Non-pigmented ciliary epithelial cell (primary cell): Measurements from ENCODE around the gene ZBTB32.
A peak's percentile ranks its signal among the peaks of the same experiment; 100 is the strongest.

Experiments used
- DNase-seq: peaks from one replicate; pipeline ENCODE4 v3.0.0-alpha.2; 2010; ENCODE audit warnings: low read depth

ZBTB32 gene

GRCh38 chr19:35753634-35754369 lies 49.4 kb downstream of the ZBTB32 start:
- DNase-seq: no peak

DNA sequence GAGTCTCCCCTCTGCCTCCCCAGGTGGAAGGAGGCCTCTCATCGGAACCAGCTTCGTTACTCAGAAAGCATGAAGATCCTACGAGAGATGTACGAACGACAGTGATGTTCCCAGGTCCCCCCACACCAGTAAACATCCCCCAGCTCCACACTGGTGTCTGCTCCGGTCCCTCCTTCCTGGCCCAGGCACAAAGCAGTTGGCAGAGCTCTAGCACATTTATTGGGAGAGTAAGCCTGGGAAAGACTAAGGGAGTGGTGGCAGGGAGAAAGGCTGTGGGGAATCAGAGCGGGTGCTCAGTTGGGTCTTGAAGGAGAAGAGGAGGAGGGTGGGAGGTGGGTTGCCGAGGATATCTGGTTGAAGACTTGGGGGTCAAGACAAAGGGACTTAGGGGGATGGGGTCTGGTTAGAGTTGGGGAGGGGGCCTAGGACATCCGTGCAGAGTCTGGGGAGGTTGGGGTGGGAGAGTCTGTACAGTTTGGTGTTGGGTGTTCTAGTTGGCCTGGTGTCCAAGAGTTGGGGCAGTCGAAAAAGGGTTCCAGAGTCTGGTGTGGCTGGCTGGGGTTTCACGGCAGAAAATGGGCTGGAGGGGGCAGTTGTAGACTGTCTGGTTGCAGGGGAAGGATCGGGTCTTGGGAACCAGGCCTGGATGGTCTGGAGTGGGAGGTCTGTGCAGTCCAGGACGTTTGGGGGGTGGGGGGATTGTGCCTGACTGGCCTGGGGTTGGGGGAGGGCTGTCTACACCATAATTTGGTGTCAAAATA lies 50.2 kb downstream of the ZBTB32 start:
- DNase-seq: no peak

- no peak for DNase-seq
Measured at GRCh38 chr19:35755131-35755549, 50.8 kb downstream of the ZBTB32 start.

DNA sequence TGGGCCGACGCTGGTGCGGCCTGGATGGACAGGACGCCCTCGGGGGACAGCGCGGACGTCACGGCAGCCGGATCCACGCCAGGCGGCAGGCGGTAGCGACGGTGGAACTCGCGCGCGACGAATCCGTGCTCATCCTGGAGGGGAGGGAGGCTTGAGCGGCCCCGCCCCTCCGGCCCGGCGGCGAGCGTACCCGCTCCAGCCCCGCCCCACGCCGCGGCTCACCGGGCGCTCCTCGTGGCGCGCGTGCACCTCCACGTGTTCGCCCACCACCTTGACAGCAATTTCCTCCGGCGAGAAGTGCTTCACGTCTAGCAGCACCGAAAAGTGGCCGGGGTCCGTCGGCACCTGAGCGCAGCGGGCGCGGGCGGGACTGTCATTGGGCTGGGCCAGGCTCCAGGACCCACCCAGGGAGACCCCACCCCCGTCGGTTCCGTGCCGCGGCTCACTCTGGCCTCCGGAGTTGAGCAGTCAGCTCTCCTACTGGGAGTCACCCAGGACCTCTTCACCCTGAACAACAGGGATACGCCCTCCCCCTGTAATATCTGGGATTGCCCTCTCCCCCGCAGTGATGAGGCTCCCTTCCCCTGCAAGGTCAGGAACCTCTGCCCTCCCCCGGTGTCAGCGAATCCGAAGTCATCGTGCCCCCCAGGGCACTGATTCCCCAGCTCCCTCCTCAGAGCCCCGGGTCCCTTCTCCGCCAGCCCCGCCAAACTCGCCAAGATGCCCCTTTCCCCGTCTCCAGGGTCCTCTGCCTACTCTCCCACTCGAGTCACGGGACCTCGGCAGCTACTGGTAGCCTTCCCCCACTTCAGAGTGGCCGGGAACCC lies 51.4 kb downstream of the ZBTB32 start:
- DNase-seq: no peak

DNA sequence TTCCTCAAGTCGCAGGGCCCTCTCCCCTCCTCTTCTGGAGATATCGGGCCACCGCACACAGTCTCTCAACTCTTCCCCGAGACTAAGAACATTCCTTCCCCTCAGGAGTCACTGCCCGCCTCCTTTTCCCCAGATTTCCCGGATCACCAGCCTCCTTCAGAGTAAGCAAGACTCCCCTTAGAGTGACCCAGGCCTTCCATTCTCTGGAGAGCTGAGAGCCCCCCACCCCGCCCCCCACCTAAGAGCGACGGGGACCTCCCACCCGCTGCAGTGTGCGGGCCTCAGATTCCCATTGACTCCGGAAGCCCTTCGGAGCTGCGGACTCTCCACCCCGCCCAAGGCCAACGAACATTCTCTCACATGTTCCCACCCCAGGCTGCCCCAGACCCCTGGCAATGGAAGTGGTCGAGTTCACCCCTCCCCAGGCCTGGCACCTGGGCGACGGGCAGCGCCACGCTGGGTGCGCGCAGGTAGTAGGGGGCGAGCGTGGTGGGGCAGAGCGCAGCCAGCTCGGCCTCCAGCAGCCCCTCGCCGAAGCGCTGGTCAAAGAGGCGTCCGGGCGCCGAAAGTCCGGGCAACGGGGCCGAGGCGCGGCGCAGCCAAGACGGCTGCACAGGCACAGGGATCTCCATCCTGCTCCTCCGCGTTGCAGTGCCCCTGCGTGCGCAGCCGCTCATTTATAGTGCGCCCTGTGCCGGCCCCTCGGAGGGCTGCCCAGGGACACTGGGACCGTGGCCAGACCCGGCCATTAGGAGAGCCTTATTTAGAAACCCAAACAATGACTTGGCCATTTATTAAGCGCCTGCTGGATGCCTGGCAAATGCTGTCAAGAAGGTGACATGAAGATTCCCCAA lies 52.2 kb downstream of the ZBTB32 start, which contains the start of gene HSPB6:
HSPB6 (minus strand) TSS at position 653 of the 854 bp plus-strand sequence; CDS start at position 632, 21 bp downstream.
- DNase-seq: no peak

GRCh38 chr19:35757231-35757748 lies 52.9 kb downstream of the ZBTB32 start:
- DNase-seq: peak; percentile 76

DNA sequence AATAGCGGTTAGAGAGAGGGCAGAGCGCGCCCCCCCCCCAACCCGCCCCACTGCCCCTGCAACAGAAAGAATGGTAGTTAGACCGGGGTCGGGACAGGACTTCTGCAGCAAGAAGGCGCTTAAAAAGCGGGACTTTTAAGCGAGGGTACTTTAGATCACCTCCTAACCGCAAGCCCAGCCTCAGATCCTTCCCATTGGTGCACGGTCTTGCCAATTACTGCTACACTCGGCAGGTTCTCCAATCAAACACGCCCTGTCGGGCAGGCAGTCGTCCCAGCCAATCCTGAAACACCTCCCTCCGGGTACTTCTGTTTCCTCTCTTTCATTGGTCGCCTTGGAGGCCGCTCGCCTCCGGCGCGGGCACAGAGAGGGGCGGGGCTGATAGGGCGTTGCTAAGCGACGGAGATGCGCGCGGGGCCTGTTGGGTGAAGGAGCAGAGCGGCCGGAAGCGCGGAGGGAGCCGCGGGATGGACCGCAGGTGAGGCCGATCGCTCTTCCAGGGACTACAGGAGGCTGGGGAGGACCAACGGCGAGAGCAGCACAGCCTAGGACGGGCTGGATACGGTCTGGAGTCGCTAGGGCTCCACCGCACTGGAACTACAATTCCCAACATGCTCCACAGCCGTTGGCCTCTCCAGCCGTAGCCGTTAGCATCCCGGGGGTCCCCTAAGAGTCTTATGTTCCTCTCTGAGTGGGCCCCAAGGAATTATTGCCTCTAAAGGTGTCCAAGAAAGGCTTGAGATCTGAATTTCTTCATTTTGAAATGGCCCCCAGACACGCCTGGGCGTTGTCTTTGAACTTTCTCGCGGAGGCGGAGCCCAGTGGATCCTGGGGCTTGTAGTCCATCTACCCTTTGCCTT lies 53.6 kb downstream of the ZBTB32 start, which contains the start of gene PROSER3:
PROSER3 (plus strand) TSS at position 428 of the 860 bp plus-strand sequence; CDS start at position 468, 40 bp downstream.
- DNase-seq: peak; percentile 100

DNA sequence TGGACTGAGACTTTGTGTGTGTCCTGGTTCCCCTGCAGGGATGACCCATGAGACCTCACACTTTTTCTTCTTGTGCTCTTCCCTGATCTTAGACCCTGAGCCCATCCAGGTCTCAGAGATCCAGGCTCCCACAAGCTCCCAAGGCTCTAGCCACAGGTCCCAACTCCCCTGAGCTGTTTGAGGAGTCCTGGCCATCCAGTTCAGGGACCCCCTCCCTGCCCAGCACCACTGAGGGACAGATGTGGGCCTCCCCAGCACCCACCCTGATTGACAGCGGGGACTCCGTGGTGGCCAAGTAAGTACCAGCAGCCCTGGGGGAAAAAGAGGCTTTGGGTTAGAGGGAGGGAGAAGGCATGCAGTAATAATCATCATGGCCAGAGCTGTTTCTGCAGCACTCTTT lies 55.3 kb downstream of the ZBTB32 start:
- no peak for DNase-seq

DNA sequence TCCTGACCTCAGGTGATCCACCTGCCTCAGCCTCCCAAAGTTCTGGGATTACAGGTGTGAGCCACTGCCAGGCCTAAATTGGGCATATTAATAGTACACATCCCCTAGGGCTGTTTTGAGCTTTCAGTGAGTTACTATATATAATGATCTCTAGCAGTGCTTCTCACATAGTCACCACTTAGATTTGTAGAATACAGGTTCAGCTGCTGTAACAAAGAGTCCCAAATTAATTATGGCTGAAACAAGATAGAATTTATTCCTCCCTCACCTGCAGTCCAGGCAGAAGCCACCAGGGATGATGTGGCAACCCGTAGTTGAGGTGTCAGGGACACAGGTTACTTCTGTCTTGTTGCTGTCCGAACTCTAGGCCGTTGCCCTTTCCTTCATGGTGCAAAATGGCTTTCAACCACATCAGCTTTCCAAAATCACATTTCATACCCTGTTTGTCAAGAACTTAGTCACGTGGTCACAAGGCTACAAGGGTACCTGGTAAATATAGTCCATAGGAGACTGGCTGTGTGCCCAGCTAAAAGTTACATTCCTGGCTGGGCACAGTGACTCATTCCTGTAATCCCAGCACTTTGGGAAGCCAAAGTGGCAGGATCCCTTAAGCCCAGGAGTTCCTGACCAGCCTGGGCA lies 56.5 kb downstream of the ZBTB32 start:
- DNase-seq: no peak

GRCh38 chr19:35764432-35765315 lies 60.3 kb downstream of the ZBTB32 start:
- no peak for DNase-seq
